ENCODE results near the gene CDYL2. TPM values are rescaled to one million over a fixed set of nuclear protein-coding genes. Genes with fewer than 3 reads are reported as not detected.

CDYL2 gene
- total RNA-seq, 1 experiment from 2014 or later, result 7.6 TPM

GRCh38 chr16:80846680-80847079 is 42.3 kb upstream of the CDYL2 start:
- BruUV-seq (replicated peaks), result no TSS peak
- Histone ChIP-seq H3K9me2 (replicated peaks; ENCODE audit: low read length) (no peaks in the 10 kb centered on the region), H3K27me3 (ENCODE audit: low read length) (no peaks in the 10 kb centered on the region), H4K20me1 (ENCODE audit: low read length) (no peaks in the 10 kb centered on the region), H3K9me3 (ENCODE audit: low read length) (0 out of 2 replicates have a peak, but pooled peaks cover 1% of the 10 kb centered on the region), H3K79me2 (ENCODE audit: low read length) (no peaks in the 10 kb centered on the region), H3K4me1 (ENCODE audit: insufficient read depth, low read length) (no peaks in the 10 kb centered on the region), H3K27ac (ENCODE audit: low read length) (no peak overlapping the region), H3K36me3 (ENCODE audit: low read depth, low read length) (no peaks in the 10 kb centered on the region), H3F3A (ENCODE audit: low read length, unreplicated experiment) (no peaks in the 10 kb centered on the region), H3K4me3 (ENCODE audit: low read length) (no peak overlapping the region), H3K4me2 (ENCODE audit: low read length) (no peak overlapping the region), H2AFZ (ENCODE audit: low read length) (no peak overlapping the region), H3K9ac (ENCODE audit: low read length) (no peak overlapping the region)
- no peak for TF ChIP-seq EZH2phosphoT487 (IDR thresholded peaks at IDR 0.05; ENCODE audit: borderline replicate concordance, low read length)
- TF ChIP-seq EZH2 (IDR thresholded peaks at IDR 0.05; ENCODE audit: low read length, unreplicated experiment), result no peak
- no peak for TF ChIP-seq CTCF (conservative IDR thresholded peaks at IDR 0.05; ENCODE audit: low read depth, low read length)
- POLR2A ChIA-PET (ENCODE audit: unreplicated experiment), result no interaction called here
- no peak for DNase-seq
- no peak for ATAC-seq
- CTCF ChIA-PET, result no interaction called here
- intact Hi-C loops (cut with micrococcal nuclease), result no loop called here

GRCh38 chr16:80846275-80846674 is 41.9 kb upstream of the CDYL2 start:
- Histone ChIP-seq H3K9ac (ENCODE audit: low read length) (no peak overlapping the region), H2AFZ (ENCODE audit: low read length) (no peak overlapping the region), H3K4me3 (ENCODE audit: low read length) (no peak overlapping the region), H3K27ac (ENCODE audit: low read length) (no peak overlapping the region), H3K79me2 (ENCODE audit: low read length) (no peaks in the 10 kb centered on the region), H3K27me3 (ENCODE audit: low read length) (no peaks in the 10 kb centered on the region), H3K9me2 (replicated peaks; ENCODE audit: low read length) (no peaks in the 10 kb centered on the region), H4K20me1 (ENCODE audit: low read length) (no peaks in the 10 kb centered on the region), H3K4me1 (ENCODE audit: insufficient read depth, low read length) (no peaks in the 10 kb centered on the region), H3K4me2 (ENCODE audit: low read length) (no peak overlapping the region), H3K36me3 (ENCODE audit: low read depth, low read length) (no peaks in the 10 kb centered on the region), H3K9me3 (ENCODE audit: low read length) (peaks cover 5% of the 10 kb centered on the region; the same call in 1 of the 2 replicates), H3F3A (ENCODE audit: low read length, unreplicated experiment) (no peaks in the 10 kb centered on the region)
- POLR2A ChIA-PET (ENCODE audit: unreplicated experiment), result no interaction called here
- no peak for TF ChIP-seq EZH2 (IDR thresholded peaks at IDR 0.05; ENCODE audit: low read length, unreplicated experiment)
- ATAC-seq, result no peak
- CTCF ChIA-PET, result no interaction called here
- no TSS peak for BruUV-seq (replicated peaks)
- DNase-seq, result no peak
- intact Hi-C loops (cut with micrococcal nuclease), result no loop called here

- ChIA-PET POLR2A (ENCODE audit: unreplicated experiment) (no interaction called here), CTCF (interaction anchor here (0.6 kb wide), 1 partner anchor 67 kb away, joined by 4 read pairs; no protein-coding TSS in a partner anchor)
- H3K36me3 ChIP-seq (ENCODE audit: low read depth, low read length), result no peaks in the 10 kb centered on the region
- no peak overlapping the region for H2AFZ ChIP-seq (ENCODE audit: low read length)
- no peak overlapping the region for H3K4me3 ChIP-seq (ENCODE audit: low read length)
- DNase-seq (no peak), ATAC-seq (no peak)
- BruUV-seq (replicated peaks), result no TSS peak
- H3K9me3 ChIP-seq (ENCODE audit: low read length), result peaks cover 11% of the 10 kb centered on the region; the same call in 1 of the 2 replicates
- intact Hi-C loops (cut with micrococcal nuclease), result no loop called here
- no peak overlapping the region for H3K9ac ChIP-seq (ENCODE audit: low read length)
- H3K27ac ChIP-seq (ENCODE audit: low read length), result no peak overlapping the region
- H3K79me2 ChIP-seq (ENCODE audit: low read length), result no peaks in the 10 kb centered on the region
- H3K4me1 ChIP-seq (ENCODE audit: insufficient read depth, low read length), result no peaks in the 10 kb centered on the region
- no peak for TF ChIP-seq EZH2 (IDR thresholded peaks at IDR 0.05; ENCODE audit: low read length, unreplicated experiment)
- TF ChIP-seq CTCF (conservative IDR thresholded peaks at IDR 0.05; ENCODE audit: low read depth, low read length), result no peak
- TF ChIP-seq EZH2phosphoT487 (IDR thresholded peaks at IDR 0.05; ENCODE audit: borderline replicate concordance, low read length), result no peak
- H3K9me2 ChIP-seq (replicated peaks; ENCODE audit: low read length), result no peaks in the 10 kb centered on the region
- no peaks in the 10 kb centered on the region for H3K27me3 ChIP-seq (ENCODE audit: low read length)
- H3F3A ChIP-seq (ENCODE audit: low read length, unreplicated experiment), result no peaks in the 10 kb centered on the region
- H3K4me2 ChIP-seq (ENCODE audit: low read length), result no peak overlapping the region
- H4K20me1 ChIP-seq (ENCODE audit: low read length), result no peaks in the 10 kb centered on the region
Measured at GRCh38 chr16:80844395-80844794, 40.0 kb upstream of the CDYL2 start.
